A549 (cell line): Measurements from ENCODE around the gene CPPED1.

Experiments used
- CHD4 ChIP-seq: fragments of 200-600 bp; sonication (generic); IDR thresholded peaks from 2 replicates; pipeline ENCODE4 v1.6.1; 2016; ENCODE audit warnings: antibody characterized with exemption, mild to moderate bottlenecking, borderline replicate concordance
- CTCF ChIP-seq: fragments of >200 bp; sonication (Bioruptor Twin); formaldehyde crosslinking; IDR thresholded peaks from 3 replicates; pipeline ENCODE4 v1.5.1; 2016
- EHMT2 ChIP-seq: fragments of 200-600 bp; sonication (generic); IDR thresholded peaks from 2 replicates; pipeline ENCODE4 v1.6.1; 2016; ENCODE audit warnings: antibody characterized with exemption, low read depth, mild to moderate bottlenecking, moderate library complexity
- MAX ChIP-seq: IDR thresholded peaks from 2 replicates; pipeline ENCODE4 v1.6.1; 2012
- PHF8 ChIP-seq: fragments of 200-600 bp; sonication (generic); IDR thresholded peaks from 2 replicates; pipeline ENCODE4 v1.6.1; 2016; ENCODE audit warnings: low read depth, mild to moderate bottlenecking, antibody characterized with exemption, moderate library complexity, borderline replicate concordance

GRCh38 chr16:12628536-12628935, 175.2 kb downstream of the CPPED1 start:
- TF ChIP-seq EHMT2, result no peak
- TF ChIP-seq MAX, result no peak
- TF ChIP-seq CHD4, result no peak
- no peak for TF ChIP-seq PHF8
- no peak for TF ChIP-seq CTCF
